ENCODE results near the gene ARL11.

- TF ChIP-seq CTCF (IDR thresholded peaks at IDR 0.05; ENCODE audit: insufficient read depth, low read depth, low read length) = no peak
- no peak for TF ChIP-seq EZH2 (IDR thresholded peaks at IDR 0.05; ENCODE audit: insufficient read depth, low read length)
Observed at GRCh38 chr13:49620170-49620621, 8.1 kb upstream of the ARL11 start.

Data from astrocyte (in vitro differentiated cells and primary cell).